ENCODE data around the gene SLC9A6. TPM values are rescaled to one million over a fixed set of nuclear protein-coding genes. Genes with fewer than 3 reads are reported as not detected.

Gene SLC9A6
- total and polyA plus RNA-seq, 10 of the 15 experiments (the other 5 are each of a cell fraction or from before 2014, with no cell fraction given), result 4.5 to 14.6 (median 10.7) TPM

DNA sequence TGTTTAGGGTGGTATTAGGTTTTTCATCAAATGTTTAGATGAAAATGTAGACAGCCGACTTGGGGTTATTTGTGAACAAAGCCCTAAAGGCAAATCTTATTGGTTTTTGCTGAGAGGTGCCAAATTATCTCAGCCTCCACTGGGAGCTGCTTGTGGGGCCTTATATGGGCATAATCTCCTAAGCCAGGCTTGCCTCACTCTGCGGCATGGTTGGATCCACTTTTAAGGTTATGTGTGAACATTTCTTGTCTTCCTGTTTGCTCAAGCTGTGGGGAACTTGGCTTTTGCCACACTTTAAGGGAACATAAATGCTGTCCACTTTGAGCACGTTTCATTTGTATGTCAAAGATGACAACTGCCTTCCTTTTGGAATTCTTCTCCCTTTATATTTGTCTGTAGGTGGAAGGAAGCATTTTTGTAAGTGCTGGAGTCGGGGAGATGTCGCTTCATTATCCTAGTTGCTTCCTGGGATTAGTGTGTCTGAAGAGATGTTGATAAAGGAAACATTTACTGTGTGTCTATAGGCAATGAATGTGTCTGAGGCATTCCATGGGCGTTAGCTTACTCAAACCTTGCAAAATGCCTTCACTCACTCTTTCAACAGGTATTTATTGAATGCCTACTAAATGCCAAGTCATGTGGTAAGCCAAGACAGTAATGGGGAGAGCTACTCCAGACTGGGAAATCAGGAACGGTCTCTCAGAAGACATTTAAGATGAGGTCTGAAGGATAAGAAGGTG is 78.3 kb downstream of the SLC9A6 start:
- TF ChIP-seq DPF2 (IDR thresholded peaks at IDR 0.05), result no peak
- TF ChIP-seq MAX (IDR thresholded peaks at IDR 0.05; ENCODE audit: low read depth, low read length), result no peak
- TF ChIP-seq USF2 (IDR thresholded peaks at IDR 0.05; ENCODE audit: borderline replicate concordance, low read depth, low read length), result no peak
- TF ChIP-seq GABPA (IDR thresholded peaks at IDR 0.05; ENCODE audit: low read depth), result no peak
- no peak for TF ChIP-seq SREBF1 (IDR thresholded peaks at IDR 0.05; ENCODE audit: low read length)
- no peak for TF ChIP-seq ZNF687 (IDR thresholded peaks at IDR 0.05)
- no peak for TF ChIP-seq TARDBP (IDR thresholded peaks at IDR 0.05; ENCODE audit: borderline replicate concordance)
- TF ChIP-seq BMI1 (IDR thresholded peaks at IDR 0.05; ENCODE audit: borderline replicate concordance), result no peak
- no peak for TF ChIP-seq HDAC6 (IDR thresholded peaks at IDR 0.05; ENCODE audit: unreplicated experiment)
- TF ChIP-seq RELB (IDR thresholded peaks at IDR 0.05; ENCODE audit: low read depth), result no peak
- no peak for TF ChIP-seq POU2F2 (IDR thresholded peaks at IDR 0.05; ENCODE audit: borderline replicate concordance, low read depth, low read length)
- no peak overlapping the region for H2AFZ ChIP-seq (ENCODE audit: control insufficient read depth, low read depth, low read length)
- intact Hi-C loops (cut with micrococcal nuclease; ENCODE audit: unreplicated experiment), result no loop called here
- H3K4me2 ChIP-seq (ENCODE audit: control insufficient read depth, insufficient read depth), result no peak overlapping the region
- ChIA-PET CTCF (no interaction called here), SMC1A (ENCODE audit: uncharacterized antibody, unreplicated experiment) (no interaction called here), RAD21 (ENCODE audit: unreplicated experiment) (no interaction called here), POLR2A (no interaction called here)
- no peaks in the 10 kb centered on the region for H3K36me3 ChIP-seq (ENCODE audit: control insufficient read depth in 2 of 2, insufficient read depth in 2 of 2, low read length in 1 of 2)
- H3K79me2 ChIP-seq (ENCODE audit: control insufficient read depth, insufficient read depth, low read length), result no peaks in the 10 kb centered on the region
- no peak overlapping the region for H3K4me3 ChIP-seq
- no peaks in the 10 kb centered on the region for H3K9me3 ChIP-seq (replicated peaks; ENCODE audit: control insufficient read depth, insufficient read depth, low read length)
- 21% methylated on average over 7 of the region's 7 CpGs for WGBS (ENCODE audit: insufficient coverage, insufficient replicate concordance, low lambda C conversion rate, missing lambda C conversion rate)
- H3K27me3 ChIP-seq (replicated peaks in 1 of 2; ENCODE audit: control insufficient read depth in 2 of 2, insufficient read depth in 2 of 2, low read length in 1 of 2), result no peaks in the 10 kb centered on the region
- no peak for DNase-seq (ENCODE audit: low read depth, low spot score)
- FAIRE-seq, result no peak
- no peaks in the 10 kb centered on the region for H4K20me1 ChIP-seq (ENCODE audit: control insufficient read depth, insufficient read depth)
- ATAC-seq, result no peak
- no peak overlapping the region for H3K9ac ChIP-seq (ENCODE audit: control insufficient read depth, insufficient read depth, low read length)
- in situ Hi-C loops (cut with MboI), result no loop called here
- BruUV-seq (replicated peaks), result no TSS peak
- H3K4me1 ChIP-seq (ENCODE audit: control insufficient read depth, insufficient read depth, low read length), result no peaks in the 10 kb centered on the region
- H3K27ac ChIP-seq (ENCODE audit: control insufficient read depth, insufficient read depth), result no peak overlapping the region

Data from GM12878 (cell line).